Mucosa of stomach (tissue), 1 donor: ENCODE measurements around the gene ADK.
"Not testable (repeated sequence)": the region's sequence is repeated elsewhere in the genome, so short reads cannot be mapped to it uniquely, and the experiment has no call there.

ENCODE experiments used
- H3K27me3 ChIP-seq: one replicate; pipeline ENCODE4 v1.7.0; 2013; ENCODE audit warnings: mild to moderate bottlenecking, low read length; ENCODE audit not compliant: control insufficient read depth, insufficient read depth
- H3K36me3 ChIP-seq: one replicate; pipeline ENCODE4 v1.7.0; 2013; ENCODE audit warnings: low read length; ENCODE audit not compliant: control insufficient read depth, insufficient read depth
- H3K4me1 ChIP-seq: one replicate; pipeline ENCODE4 v1.7.0; 2013; ENCODE audit warnings: mild to moderate bottlenecking, low read length; ENCODE audit not compliant: control insufficient read depth, insufficient read depth
- H3K4me3 ChIP-seq: one replicate; pipeline ENCODE4 v1.7.0; 2013; ENCODE audit warnings: low read length
- H3K9ac ChIP-seq: one replicate; pipeline ENCODE4 v1.7.0; 2013; ENCODE audit warnings: mild to moderate bottlenecking, low read length, moderate library complexity
- H3K9me3 ChIP-seq: one replicate; pipeline ENCODE4 v1.7.0; 2013; ENCODE audit warnings: mild to moderate bottlenecking, low read length, moderate library complexity; ENCODE audit not compliant: control insufficient read depth
- donor health status: Pancreatic carcinoma.

ADK gene

DNA sequence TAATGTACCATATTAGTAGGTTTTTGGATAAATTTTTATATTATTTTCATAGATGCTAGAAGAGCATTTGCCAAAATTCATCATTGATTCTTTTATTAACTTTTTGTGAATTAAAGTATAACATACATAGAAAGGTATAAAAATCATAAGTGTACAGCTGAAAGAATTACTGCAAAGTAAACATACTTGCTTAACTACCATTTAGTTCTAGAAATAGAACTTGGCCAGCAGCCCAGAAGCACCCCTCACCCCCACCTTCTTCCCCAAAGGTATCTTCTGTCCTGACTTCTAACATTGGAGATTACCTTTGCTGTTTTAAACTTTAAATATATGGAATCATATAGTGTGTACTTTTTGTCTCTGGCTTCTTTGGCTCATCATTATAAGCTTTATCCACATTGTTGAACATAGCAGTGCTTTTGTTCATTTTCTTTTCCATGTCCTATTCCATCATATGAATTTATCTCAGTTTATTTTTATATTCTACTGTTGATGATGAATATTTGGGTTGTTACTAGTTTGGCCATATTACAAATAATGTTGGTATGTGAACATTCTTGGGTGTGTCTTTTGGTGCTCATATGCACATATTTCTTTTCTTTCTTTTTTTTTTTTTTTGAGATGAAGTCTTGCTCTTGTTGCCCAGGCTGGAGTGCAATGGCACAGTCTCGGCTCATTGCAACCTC is 142.8 kb downstream of the ADK start:
- no peak overlapping the region for H3K9ac ChIP-seq
- no peaks in the 10 kb centered on the region for H3K9me3 ChIP-seq
- H3K4me3 ChIP-seq: no peak overlapping the region
- H3K27me3 ChIP-seq: no peaks in the 10 kb centered on the region
- H3K4me1 ChIP-seq: no peaks in the 10 kb centered on the region
- no peaks in the 10 kb centered on the region for H3K36me3 ChIP-seq

DNA sequence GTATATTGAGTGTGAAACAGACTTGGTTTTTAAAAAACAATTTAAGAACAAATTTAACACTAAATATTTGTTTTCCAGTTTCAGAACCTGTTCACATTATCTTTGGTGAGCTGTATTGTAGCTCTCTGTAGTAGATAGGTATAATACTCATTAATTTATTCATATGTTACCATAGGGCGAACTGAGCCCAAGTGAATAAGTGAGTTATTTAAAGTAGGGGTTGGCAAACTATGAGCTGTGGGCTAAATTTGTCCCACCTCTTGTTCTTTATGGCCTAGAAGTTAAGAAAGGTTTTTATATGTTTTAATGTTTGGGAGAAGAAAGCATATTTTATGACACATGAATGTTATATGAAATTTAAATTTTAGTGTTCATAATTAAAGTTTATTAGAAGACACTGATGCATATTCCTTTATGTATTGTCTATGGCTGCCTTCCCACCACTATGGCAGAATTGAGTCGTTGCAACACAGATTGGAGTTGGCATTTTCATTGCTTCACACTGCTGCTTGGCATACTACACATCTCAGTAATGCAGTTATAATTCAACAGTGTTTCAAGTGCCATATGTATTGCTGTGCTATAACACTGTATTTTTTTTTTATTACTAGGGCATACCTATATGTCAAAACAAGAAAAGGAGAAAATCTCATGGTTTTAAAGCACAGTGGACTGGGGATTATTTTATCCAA is 146.5 kb downstream of the ADK start:
- Histone ChIP-seq H3K27me3 (no peaks in the 10 kb centered on the region), H3K9ac (no peak overlapping the region), H3K36me3 (no peaks in the 10 kb centered on the region), H3K4me1 (no peaks in the 10 kb centered on the region), H3K9me3 (no peaks in the 10 kb centered on the region), H3K4me3 (no peak overlapping the region)

DNA sequence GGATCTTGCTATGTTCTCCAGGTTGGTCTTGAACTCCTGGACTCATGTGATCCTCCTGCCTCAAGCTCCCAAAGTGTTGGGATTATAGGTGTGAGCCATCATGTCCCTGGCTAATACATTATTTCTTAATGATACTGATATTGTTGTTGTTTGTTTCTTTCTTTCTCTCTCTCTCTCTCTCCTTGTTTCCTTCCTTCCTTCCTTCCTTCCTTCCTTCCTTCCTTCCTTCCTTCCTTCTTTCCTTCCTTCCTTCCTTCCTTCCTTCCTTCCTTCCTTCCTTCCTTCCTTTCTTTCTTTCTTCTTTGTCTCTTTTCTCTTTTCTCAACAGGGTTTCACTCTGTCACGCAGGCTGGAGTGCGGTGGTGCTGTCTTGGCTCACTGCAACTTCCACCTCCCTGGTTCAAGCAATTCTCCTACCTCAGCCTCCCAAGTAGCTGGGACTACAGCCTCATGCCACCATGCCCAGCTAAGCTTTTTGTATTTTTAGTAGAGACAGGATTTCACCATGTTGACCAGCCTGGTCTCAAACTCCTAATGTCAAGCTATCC is 149.1 kb downstream of the ADK start:
- H3K36me3 ChIP-seq, H3K9me3 ChIP-seq, H3K4me3 ChIP-seq, H3K4me1 ChIP-seq, H3K9ac ChIP-seq, H3K27me3 ChIP-seq: not testable (repeated sequence)

DNA sequence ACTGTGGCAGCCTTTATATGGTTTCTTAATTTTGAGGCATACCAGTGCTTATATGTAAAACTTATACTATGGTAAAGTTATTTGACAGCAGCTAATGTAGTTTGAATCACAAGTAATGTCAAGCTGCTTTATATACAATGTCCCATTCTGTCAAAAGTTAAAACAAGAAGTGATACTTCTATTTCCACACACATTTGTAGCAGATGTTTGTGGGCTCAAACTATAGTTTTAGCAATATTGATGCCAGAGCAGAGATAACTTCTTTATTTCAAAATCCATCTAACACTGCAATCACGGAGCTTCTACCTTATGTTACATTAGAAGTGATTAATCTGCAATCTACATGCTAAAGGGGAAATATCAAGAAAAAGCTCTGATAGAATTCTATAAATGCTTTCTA is 149.6 kb downstream of the ADK start:
- Histone ChIP-seq H3K9ac (no peak overlapping the region), H3K4me3 (no peak overlapping the region), H3K36me3 (no peaks in the 10 kb centered on the region), H3K9me3 (no peaks in the 10 kb centered on the region), H3K4me1 (no peaks in the 10 kb centered on the region), H3K27me3 (no peaks in the 10 kb centered on the region)

DNA sequence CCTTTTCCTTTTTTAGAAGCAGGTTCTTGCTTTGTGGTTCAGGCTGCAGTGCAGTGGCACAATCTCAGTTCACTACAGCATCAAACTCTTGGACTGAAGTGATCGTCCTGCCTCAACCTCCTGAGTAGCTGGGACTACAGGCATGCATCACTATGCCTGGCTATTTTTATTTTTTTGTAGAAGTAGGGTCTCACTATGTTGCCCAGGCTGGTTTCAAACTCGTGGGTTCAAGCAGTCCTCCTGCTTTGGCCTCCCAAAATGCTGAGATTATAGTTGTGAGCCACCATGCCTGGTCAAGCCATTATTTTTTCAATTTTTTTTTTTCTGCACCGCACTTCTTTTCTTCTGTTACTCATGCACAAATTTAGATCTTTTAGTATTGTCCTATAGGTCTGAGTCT is 154.7 kb downstream of the ADK start:
- no peak overlapping the region for H3K9ac ChIP-seq
- no peak overlapping the region for H3K4me3 ChIP-seq
- H3K36me3 ChIP-seq: no peaks in the 10 kb centered on the region
- H3K9me3 ChIP-seq: no peaks in the 10 kb centered on the region
- no peaks in the 10 kb centered on the region for H3K27me3 ChIP-seq
- H3K4me1 ChIP-seq: no peaks in the 10 kb centered on the region

DNA sequence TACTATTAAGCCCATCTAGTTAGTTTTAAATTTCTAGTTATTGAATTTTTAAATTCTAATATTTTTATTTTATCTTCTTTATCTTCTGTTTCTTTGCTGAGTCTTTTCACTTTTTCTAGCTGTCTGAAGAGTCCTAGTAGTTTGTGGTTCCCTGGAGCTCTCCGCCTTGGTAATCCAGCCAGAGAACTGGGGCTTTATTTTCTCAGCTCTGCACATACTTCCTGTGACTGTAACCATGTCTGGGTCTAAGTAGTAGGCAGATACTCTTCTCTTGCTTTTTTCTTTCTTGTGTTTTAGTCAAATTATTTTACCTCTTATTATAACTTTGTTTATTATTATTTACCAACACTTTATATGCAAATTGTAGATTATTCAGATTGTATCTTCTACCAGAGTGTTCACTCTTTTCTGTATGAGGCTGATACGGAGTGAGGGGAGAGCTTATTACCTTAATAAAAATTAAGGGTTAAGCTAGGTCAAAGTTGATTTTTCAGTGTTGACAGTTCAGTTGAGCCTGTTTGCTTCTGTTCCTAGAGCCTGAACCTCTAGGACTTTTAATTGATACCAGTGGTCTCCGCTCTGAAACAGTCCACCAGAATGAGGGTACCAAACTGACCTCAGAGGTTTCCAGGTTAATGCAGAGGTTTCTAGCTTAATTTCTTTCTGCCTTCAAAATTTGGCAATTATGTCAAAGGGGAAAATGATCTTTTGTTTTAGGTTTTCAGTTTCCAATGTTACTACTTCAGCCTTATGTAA is 155.4 kb downstream of the ADK start:
- H3K4me1 ChIP-seq: no peaks in the 10 kb centered on the region
- no peaks in the 10 kb centered on the region for H3K9me3 ChIP-seq
- H3K36me3 ChIP-seq: no peaks in the 10 kb centered on the region
- H3K4me3 ChIP-seq: no peak overlapping the region
- no peaks in the 10 kb centered on the region for H3K27me3 ChIP-seq
- H3K9ac ChIP-seq: no peak overlapping the region

DNA sequence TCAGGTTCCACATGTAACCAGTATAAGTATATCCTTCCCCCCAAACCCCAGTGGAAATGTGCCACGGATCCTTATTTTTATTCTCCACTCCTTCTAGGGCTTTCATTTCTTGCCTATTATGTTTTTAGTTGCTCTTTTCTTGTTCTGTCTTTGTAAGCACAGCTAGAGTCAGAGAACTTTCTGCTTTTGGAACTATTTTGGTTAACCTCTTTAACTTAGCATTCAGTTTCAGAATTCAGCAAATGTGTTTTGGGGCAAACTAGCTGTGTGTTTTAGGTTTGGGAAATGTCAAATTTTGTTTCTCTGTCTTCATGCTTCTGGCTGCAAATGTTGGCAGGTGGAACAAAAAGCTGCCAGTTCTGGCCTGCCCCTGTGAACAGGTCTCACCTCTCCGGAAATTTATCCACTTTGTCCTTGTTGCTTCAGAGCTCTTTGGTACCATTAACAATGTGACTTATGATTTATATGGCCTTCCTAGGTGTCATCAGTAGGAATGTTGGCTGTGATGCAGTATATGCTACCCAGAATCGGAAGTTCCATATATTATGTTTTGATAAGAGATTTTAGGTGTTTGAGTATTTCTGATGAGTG is 156.1 kb downstream of the ADK start:
- H3K36me3 ChIP-seq: no peaks in the 10 kb centered on the region
- no peak overlapping the region for H3K4me3 ChIP-seq
- H3K4me1 ChIP-seq: no peaks in the 10 kb centered on the region
- no peaks in the 10 kb centered on the region for H3K27me3 ChIP-seq
- H3K9ac ChIP-seq: no peak overlapping the region
- H3K9me3 ChIP-seq: no peaks in the 10 kb centered on the region

DNA sequence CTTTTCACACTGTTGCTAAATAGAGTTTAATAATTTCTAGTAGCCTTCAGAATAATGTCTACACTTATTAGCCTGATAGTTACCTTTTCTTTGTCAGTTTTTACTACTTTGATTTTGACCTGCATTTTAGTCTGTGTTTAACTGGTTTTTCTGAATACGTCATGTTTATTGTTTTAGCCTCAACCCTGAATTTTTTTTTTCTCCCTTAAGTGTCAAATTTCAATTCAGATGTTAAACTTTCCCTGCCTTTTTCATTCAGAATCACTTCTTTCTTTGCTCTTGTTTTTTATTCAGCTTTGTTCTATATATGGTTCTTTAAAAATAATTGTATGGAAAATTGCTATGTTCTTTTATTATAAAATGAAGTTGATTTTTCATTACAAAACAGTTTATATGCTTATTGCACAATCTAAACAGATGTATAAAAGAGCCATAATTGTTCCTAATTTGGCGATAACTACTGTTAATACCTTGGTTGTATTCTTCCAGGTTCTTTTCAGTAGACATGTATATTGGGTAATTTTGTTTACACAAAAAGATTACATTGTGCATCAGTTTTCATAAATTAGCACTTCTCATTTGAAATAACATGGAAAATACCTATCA is 159.7 kb downstream of the ADK start:
- no peaks in the 10 kb centered on the region for H3K27me3 ChIP-seq
- no peak overlapping the region for H3K9ac ChIP-seq
- H3K36me3 ChIP-seq: no peaks in the 10 kb centered on the region
- no peaks in the 10 kb centered on the region for H3K9me3 ChIP-seq
- no peak overlapping the region for H3K4me3 ChIP-seq
- no peaks in the 10 kb centered on the region for H3K4me1 ChIP-seq

DNA sequence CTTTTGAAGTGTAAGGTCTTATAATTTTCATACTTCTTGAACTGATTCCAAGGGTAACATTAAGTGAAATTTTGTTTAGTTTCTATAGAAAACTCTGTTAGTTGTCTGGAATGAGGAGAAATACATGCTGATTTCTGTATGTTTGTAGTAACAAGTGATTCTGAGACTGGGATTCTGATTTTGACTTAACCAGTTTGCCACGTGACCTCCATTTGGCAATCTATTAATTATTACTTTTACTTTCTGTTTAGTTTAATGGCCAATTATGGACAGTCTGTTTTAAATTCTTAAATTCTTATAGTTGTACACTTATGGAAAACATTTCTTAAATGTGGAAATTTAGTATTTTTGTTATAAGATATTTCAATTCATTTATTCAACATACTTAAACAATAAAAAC is 163.1 kb downstream of the ADK start:
- Histone ChIP-seq H3K9ac (no peak overlapping the region), H3K9me3 (no peaks in the 10 kb centered on the region)

DNA sequence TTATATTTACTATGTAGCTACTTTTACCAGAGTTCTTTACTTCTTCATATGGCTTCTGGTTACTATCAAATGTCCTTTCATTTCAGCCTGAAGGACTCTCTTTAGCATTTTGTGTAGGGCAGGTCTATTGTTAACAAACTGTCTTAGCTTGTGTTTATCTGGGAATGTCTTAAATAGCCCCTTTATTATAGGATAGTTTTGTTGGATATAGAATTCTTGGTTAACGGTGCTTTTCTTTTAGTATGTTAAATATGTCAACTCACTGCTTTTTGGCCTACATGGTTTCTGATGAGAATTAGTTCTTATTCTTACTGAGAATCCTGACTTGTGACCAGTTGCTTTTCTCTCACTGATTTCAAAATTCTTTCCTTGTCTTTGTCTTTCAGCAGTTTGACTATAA is 169.0 kb downstream of the ADK start:
- H3K27me3 ChIP-seq: no peaks in the 10 kb centered on the region
- no peak overlapping the region for H3K9ac ChIP-seq
- H3K4me3 ChIP-seq: no peak overlapping the region
- H3K36me3 ChIP-seq: no peaks in the 10 kb centered on the region
- no peaks in the 10 kb centered on the region for H3K9me3 ChIP-seq
- no peaks in the 10 kb centered on the region for H3K4me1 ChIP-seq

More for the DNA sequence above, 163.1 kb downstream of the ADK start:
- H3K4me3 ChIP-seq: no peak overlapping the region
- no peaks in the 10 kb centered on the region for H3K4me1 ChIP-seq
- H3K27me3 ChIP-seq: no peaks in the 10 kb centered on the region
- H3K36me3 ChIP-seq: no peaks in the 10 kb centered on the region

DNA sequence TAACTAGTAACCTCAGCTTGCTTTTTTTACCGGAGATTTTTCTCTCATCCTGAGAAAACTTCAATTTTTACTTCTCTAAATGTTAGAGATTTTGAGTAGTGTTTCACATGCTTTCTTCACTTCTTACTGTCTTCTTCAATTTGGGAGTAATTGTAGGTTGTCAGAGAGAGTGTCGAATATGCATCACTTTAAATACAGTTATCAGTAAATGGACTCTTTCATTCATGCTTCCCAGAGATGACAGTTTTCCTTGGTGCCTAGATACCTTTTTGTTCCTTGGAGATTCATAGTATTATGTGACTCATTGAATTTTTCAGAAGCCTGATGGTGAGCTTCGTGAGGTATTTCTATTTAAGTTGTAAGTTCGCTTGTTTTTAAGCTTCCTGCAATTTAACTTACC is 169.7 kb downstream of the ADK start:
- H3K36me3 ChIP-seq: no peaks in the 10 kb centered on the region
- no peak overlapping the region for H3K9ac ChIP-seq
- no peaks in the 10 kb centered on the region for H3K4me1 ChIP-seq
- H3K4me3 ChIP-seq: no peak overlapping the region
- H3K27me3 ChIP-seq: no peaks in the 10 kb centered on the region
- H3K9me3 ChIP-seq: no peaks in the 10 kb centered on the region
